Measurements from ENCODE around the gene CCDC88C. TPM values are rescaled to one million over a fixed set of nuclear protein-coding genes. Genes with fewer than 3 reads are reported as not detected.
A peak's percentile ranks its signal among the peaks of the same experiment; 100 is the strongest.
"Not testable (repeated sequence)": the region's sequence is repeated elsewhere in the genome, so short reads cannot be mapped to it uniquely, and the experiment has no call there.

CCDC88C gene
- total and polyA plus RNA-seq, 11 donors: 2.4 to 15.6 (median 4.8) TPM

DNA sequence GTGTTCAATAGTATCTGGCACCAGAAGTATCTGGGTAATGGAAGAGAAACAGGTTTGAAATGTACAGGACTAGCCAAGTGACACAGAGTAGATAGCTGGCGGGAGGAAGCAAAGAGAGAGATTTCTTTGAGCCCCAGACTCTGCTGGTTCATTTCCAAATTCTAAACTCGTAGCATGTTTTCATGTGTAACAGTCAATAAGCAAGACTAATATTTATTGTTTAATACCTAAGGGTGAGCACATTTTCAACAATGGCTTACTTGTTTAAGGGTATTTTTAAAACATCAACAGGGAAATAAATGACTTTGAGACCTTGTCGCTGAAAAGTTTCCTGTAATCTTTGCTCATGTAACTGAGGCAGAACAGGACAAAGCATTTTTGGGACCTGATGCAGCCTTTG lies 11.8 kb upstream of the CCDC88C start:
- no peak for TF ChIP-seq POLR2A (IDR thresholded peaks at IDR 0.05)
- TF ChIP-seq, protein P1, sequence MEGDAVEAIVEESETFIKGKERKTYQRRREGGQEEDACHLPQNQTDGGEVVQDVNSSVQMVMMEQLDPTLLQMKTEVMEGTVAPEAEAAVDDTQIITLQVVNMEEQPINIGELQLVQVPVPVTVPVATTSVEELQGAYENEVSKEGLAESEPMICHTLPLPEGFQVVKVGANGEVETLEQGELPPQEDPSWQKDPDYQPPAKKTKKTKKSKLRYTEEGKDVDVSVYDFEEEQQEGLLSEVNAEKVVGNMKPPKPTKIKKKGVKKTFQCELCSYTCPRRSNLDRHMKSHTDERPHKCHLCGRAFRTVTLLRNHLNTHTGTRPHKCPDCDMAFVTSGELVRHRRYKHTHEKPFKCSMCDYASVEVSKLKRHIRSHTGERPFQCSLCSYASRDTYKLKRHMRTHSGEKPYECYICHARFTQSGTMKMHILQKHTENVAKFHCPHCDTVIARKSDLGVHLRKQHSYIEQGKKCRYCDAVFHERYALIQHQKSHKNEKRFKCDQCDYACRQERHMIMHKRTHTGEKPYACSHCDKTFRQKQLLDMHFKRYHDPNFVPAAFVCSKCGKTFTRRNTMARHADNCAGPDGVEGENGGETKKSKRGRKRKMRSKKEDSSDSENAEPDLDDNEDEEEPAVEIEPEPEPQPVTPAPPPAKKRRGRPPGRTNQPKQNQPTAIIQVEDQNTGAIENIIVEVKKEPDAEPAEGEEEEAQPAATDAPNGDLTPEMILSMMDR (IDR thresholded peaks at IDR 0.05): no peak
- no peak overlapping the region for H3K4me3 ChIP-seq
- DNase-seq: no peak
- intact Hi-C loops (cut with DNase I): no loop called here
- 65 to 84% (median 77%) methylated on average over 3 of the region's 3 CpGs for WGBS, 4 donors
- no peaks in the 10 kb centered on the region for H3K27me3 ChIP-seq
- H3K27ac ChIP-seq: no peak overlapping the region
- ATAC-seq: no peak
- no peaks in the 10 kb centered on the region for H3K4me1 ChIP-seq
- peaks cover 0 to 4% (median 0%) of the 10 kb centered on the region in 12 donors for H3K9me3 ChIP-seq
- no peaks in the 10 kb centered on the region for H3K36me3 ChIP-seq

- H3K4me1 ChIP-seq; intact Hi-C loops (cut with DNase I); H3K4me3 ChIP-seq; DNase-seq; H3K27ac ChIP-seq; H3K36me3 ChIP-seq; ATAC-seq; H3K9me3 ChIP-seq; H3K27me3 ChIP-seq: not testable (repeated sequence)
- 83 to 92% (median 88%) methylated on average over 1 of the region's 1 CpG for WGBS, 4 donors
Observed at GRCh38 chr14:91428931-91429330, 11.3 kb upstream of the CCDC88C start.

DNA sequence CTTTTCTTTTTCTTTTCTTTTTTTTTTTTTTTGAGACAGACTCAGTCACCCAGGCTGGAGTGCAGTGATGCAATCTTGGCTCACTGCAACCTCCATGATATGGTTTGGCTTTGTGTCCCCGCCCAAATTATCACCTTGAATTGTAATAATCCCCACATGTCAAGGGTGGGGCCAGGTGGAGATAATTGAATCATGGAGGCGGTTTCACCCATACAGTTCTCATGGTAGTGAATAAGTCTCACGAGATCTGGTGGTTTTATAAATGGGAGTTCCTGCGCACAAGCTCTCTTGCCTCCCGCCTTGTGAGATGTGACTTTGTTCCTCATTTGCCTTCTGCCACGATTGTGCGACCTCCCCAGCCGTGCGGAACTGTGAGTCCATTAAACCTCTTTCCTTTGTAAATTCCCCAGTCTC lies 7.9 kb upstream of the CCDC88C start:
- intact Hi-C loops (cut with DNase I); H3K4me3 ChIP-seq; H3K9me3 ChIP-seq; H3K36me3 ChIP-seq; H3K27me3 ChIP-seq; H3K4me1 ChIP-seq; H3K27ac ChIP-seq; DNase-seq; ATAC-seq: not testable (repeated sequence)
- 81 to 94% (median 91%) methylated on average over 9 of the region's 9 CpGs for WGBS, 4 donors

DNA sequence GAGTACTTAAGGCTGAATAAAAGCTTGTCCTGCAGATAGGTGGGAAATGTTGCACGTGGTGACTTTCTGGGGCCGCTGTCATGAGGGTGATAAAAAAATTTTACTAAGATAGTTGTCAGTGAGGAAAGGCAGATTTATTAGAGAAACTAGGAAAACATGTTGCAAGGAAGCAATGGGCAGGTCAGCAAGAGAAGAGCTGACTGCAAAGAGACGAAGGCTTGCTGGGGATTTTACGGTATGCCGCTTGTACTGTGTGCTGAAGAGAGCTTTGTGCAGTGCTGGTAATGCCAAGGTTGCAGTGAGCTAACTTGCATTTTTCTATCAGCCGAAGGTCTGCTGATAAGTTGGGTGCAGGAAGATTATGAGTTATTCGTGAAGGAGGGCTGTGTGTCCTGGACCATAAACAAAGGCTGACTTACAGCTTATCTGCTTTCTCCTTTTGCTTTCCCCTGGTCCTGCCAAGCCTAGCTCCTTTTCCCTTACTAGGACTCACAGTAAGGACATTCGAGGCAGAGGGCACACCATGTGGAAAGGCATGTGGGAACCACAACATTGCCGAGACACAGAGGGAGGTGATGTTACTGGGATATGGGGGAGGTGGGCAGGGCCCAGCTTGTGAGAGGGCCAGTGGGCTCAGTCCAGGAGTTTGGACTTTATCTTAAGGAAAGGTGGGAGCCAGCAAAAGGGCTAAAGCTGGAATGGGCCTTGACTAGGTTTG lies 7.4 kb upstream of the CCDC88C start:
- Histone ChIP-seq H3K27ac (no peak overlapping the region), H3K36me3 (no peaks in the 10 kb centered on the region), H3K9me3 (no peaks in the 10 kb centered on the region), H3K27me3 (no peaks in the 10 kb centered on the region), H3K4me3 (no peak overlapping the region), H3K4me1 (no peaks in the 10 kb centered on the region)
- 62 to 79% (median 66%) methylated on average over 9 of the region's 9 CpGs for WGBS, 4 donors
- DNase-seq (no peak), ATAC-seq (peak in 1 of 4 donors; percentile 50)
- TF ChIP-seq, protein P1 (IDR thresholded peaks at IDR 0.05): no peak
- no peak for TF ChIP-seq POLR2A (IDR thresholded peaks at IDR 0.05)
- intact Hi-C loops (cut with DNase I): no loop called here

GRCh38 chr14:91420686-91421085 lies 3.1 kb upstream of the CCDC88C start:
- intact Hi-C loops (cut with DNase I): no loop called here
- DNase-seq (no peak), ATAC-seq (no peak)
- Histone ChIP-seq H3K27me3 (peaks cover 0 to 19% (median 4%) of the 10 kb centered on the region in 9 donors), H3K4me1 (peaks cover 0 to 23% (median 13%) of the 10 kb centered on the region in 12 donors), H3K4me3 (no peak overlapping the region), H3K27ac (no peak overlapping the region), H3K36me3 (no peaks in the 10 kb centered on the region), H3K9me3 (no peaks in the 10 kb centered on the region)
- TF ChIP-seq, protein P1 (IDR thresholded peaks at IDR 0.05): no peak
- TF ChIP-seq POLR2A (IDR thresholded peaks at IDR 0.05): no peak
- 75 to 88% (median 79%) methylated on average over 2 of the region's 2 CpGs for WGBS, 4 donors
